Calu3 (cell line): Measurements from ENCODE around the gene LRMDA. TPM values are rescaled to one million over a fixed set of nuclear protein-coding genes. Genes with fewer than 3 reads are reported as not detected.

Experiments
- BruUV-seq: library from RNA; stranded (reverse); fragments of 400-500 nt; replicated peaks from 2 replicates; lab custom pipeline; 2021; lab: Mats Ljungman, UMichigan
- CTCF ChIA-PET: fragments of 300-600 bp; sonication (Branson Sonifier 250); formaldehyde crosslinking; loops from one replicate; lab custom pipeline; 2022; ENCODE audit warnings: antibody characterized with exemption; lab: Charles Lee
- DNase-seq: peaks from one replicate; pipeline ENCODE4 v3.0.0; 2022
- H3K27ac Mint-ChIP-seq: one replicate; pipeline ENCODE4 v1.8.0; 2022; ENCODE audit warnings: mixed read lengths; ENCODE audit not compliant: unreplicated experiment
- H3K27me3 Mint-ChIP-seq: one replicate; pipeline ENCODE4 v1.8.0; 2022; ENCODE audit warnings: mixed read lengths; ENCODE audit not compliant: unreplicated experiment
- H3K36me3 Mint-ChIP-seq: one replicate; pipeline ENCODE4 v1.8.0; 2022; ENCODE audit warnings: mild to moderate bottlenecking, moderate library complexity, mixed read lengths; ENCODE audit not compliant: insufficient read depth, unreplicated experiment
- H3K4me1 Mint-ChIP-seq: one replicate; pipeline ENCODE4 v1.8.0; 2022; ENCODE audit warnings: mild to moderate bottlenecking, low read depth, mixed read lengths; ENCODE audit not compliant: unreplicated experiment
- H3K4me3 Mint-ChIP-seq: one replicate; pipeline ENCODE4 v1.8.0; 2022; ENCODE audit warnings: mild to moderate bottlenecking, low read depth, moderate library complexity, mixed read lengths; ENCODE audit not compliant: unreplicated experiment
- H3K9me3 Mint-ChIP-seq: one replicate; pipeline ENCODE4 v1.8.0; 2022; ENCODE audit warnings: low read depth, mixed read lengths; ENCODE audit not compliant: unreplicated experiment
- CTCF ChIP-seq: fragments of 200-600 bp; IDR thresholded peaks from one replicate; pipeline ENCODE4 v1.8.0; 2022; ENCODE audit warnings: antibody characterized with exemption; ENCODE audit not compliant: unreplicated experiment
- intact Hi-C: fragments of 100-400 bp; cut with micrococcal nuclease; formaldehyde crosslinking; loops from one replicate; pipeline ENCODE4 v1.10.0; 2022; ENCODE audit not compliant: unreplicated experiment
- total RNA-seq: library from RNA; stranded (reverse); gene quantifications from 2 replicates; pipeline ENCODE4 v1.2.3, GENCODE V29; 2022

The LRMDA gene
- total RNA-seq, 1 experiment from 2014 or later: 7.6 TPM

DNA sequence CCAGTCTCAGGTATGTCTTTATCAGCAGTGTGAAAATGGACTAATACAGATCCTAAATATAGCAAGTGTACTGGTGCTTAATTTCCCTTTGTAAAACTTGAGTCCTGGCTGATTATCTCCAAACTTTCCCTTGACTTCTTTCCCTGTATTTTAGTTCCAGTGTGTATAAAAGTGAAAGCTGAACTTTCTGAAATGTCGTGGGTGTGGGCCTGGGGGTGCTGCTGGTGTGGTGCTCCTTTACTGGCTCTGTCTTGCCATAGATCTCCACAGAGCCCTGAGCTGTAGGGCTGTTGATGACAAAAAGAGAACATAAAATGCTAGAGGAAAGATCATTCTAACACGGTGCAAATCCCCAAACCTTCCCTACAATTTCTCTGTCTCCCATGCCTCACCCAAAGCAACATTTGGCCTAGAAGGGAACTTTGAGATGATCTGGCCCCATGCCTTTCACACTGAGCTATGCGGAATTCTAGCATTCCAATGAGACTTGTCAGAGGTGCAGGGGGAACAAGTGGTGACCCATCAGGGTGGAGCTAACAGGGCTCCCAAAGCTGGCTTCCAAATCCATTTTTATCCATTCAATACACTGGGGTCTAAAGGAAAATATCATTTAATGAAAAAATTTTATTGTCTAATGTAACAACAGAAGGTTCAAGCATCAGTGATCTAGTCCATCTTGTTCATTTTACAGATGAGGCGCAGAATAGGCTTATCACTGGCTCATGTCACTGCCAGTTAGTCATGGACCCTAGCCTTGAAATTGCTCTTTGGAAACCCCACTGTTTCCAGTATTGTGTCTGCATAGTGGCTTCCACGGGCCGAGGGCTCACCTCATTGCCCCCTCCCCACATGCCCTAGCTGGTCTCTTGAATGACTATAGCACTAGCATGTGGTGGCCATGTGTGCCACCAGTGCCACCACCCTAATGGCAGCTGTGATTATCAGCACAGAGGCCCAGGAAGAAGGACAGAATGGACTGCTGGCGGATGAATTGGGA, 1000.9 kb downstream of the LRMDA start:
- no peak overlapping the region for H3K4me3 Mint-ChIP-seq
- H3K9me3 Mint-ChIP-seq: peaks cover 16% of the 10 kb centered on the region
- H3K4me1 Mint-ChIP-seq: no peaks in the 10 kb centered on the region
- BruUV-seq: no TSS peak
- DNase-seq: no peak
- no peak for TF ChIP-seq CTCF
- no peaks in the 10 kb centered on the region for H3K27me3 Mint-ChIP-seq
- intact Hi-C loops: no loop called here
- CTCF ChIA-PET: no interaction called here
- H3K27ac Mint-ChIP-seq: no peak overlapping the region
- H3K36me3 Mint-ChIP-seq: no peaks in the 10 kb centered on the region

DNA sequence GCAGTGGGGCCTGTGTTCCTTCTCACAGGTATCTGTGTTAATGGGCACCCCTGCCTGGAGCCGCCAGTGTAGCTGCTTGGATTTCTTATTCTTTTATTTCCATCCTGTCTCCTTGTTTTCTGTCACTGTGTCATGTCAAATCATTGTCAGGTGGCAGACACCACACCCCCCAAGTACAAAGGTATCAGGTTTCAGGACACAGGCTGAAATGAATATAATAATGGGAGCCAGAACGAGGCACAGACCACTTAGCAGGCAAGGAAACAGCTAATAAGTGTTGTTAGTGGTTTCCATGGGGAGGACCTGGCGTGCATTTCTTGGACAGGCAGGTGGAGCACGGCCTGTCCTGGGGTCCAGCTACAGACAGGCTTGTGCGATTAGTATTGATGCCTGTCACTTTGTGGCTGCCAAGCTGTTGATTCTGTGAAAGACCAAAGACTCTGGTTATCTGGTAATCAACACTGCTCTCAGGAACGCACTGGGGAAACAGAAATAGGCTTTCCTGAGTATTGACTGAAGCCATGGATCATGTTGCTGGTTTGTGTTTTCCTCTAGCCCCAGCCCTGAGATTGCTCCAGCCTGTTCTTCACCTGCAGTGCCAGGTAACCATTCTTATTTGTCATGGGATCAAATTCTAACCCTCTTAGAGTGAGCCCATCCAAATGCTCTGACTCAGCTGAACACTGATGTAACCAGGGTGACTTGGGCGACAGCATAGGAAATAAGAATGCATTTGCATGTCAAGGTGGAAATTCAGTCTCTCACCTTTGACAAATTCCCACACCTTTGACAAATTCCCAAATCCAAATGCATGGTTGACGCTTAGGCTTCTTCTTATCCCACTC, 1002.0 kb downstream of the LRMDA start:
- no peaks in the 10 kb centered on the region for H3K36me3 Mint-ChIP-seq
- H3K4me3 Mint-ChIP-seq: no peak overlapping the region
- no peaks in the 10 kb centered on the region for H3K27me3 Mint-ChIP-seq
- CTCF ChIA-PET: no interaction called here
- H3K9me3 Mint-ChIP-seq: peaks cover 14% of the 10 kb centered on the region
- TF ChIP-seq CTCF: no peak
- no peaks in the 10 kb centered on the region for H3K4me1 Mint-ChIP-seq
- no peak overlapping the region for H3K27ac Mint-ChIP-seq
- BruUV-seq: no TSS peak
- intact Hi-C loops: no loop called here
- no peak for DNase-seq

- Mint-ChIP-seq H3K27ac (no peak overlapping the region), H3K9me3 (peaks cover 11% of the 10 kb centered on the region), H3K27me3 (no peaks in the 10 kb centered on the region), H3K4me1 (no peaks in the 10 kb centered on the region), H3K36me3 (no peaks in the 10 kb centered on the region), H3K4me3 (no peak overlapping the region)
- no peak for TF ChIP-seq CTCF
- intact Hi-C loops: no loop called here
- CTCF ChIA-PET: no interaction called here
- no peak for DNase-seq
- BruUV-seq: no TSS peak
These were observed 1003.7 kb downstream of the LRMDA start for GRCh38 chr10:76435157-76435556.

DNA sequence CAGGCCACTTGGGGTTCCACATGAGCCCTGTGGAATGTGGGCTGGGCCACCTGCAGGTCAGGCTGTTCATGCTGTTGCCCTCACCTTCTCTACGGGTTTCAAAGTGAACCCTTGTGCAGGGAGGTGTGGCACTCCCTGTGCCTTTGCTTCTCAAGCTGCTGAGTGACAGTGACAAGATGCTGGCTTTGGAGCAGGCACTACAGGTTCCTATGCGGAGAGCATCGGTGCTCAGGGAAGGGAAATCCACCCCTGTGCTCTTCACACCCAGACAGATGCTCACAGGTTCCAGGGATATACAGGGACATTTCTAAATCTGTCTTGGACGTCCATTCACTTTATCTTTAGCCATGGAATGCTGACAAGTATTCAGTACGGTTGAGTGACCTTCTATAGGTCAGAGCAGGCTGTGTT, 1005.0 kb downstream of the LRMDA start:
- H3K27ac Mint-ChIP-seq: no peak overlapping the region
- H3K9me3 Mint-ChIP-seq: peaks cover 16% of the 10 kb centered on the region
- no peak for DNase-seq
- BruUV-seq: no TSS peak
- intact Hi-C loops: no loop called here
- H3K27me3 Mint-ChIP-seq: no peaks in the 10 kb centered on the region
- no peak for TF ChIP-seq CTCF
- CTCF ChIA-PET: no interaction called here
- H3K4me3 Mint-ChIP-seq: no peak overlapping the region
- no peaks in the 10 kb centered on the region for H3K4me1 Mint-ChIP-seq
- no peaks in the 10 kb centered on the region for H3K36me3 Mint-ChIP-seq
